PC-3 (cell line): ENCODE measurements around the gene TPM4. TPM values are rescaled to one million over a fixed set of nuclear protein-coding genes. Genes with fewer than 3 reads are reported as not detected.
"Not testable (repeated sequence)": the region's sequence is repeated elsewhere in the genome, so short reads cannot be mapped to it uniquely, and the experiment has no call there.

Experiments
- ATAC-seq: fragments of 200-7000 bp; cut with Tn5 transposase; 2 replicates; pipeline ENCODE4 v1.9.1; 2020; ENCODE audit warnings: mild to moderate bottlenecking, moderate library complexity
- BruUV-seq: library from RNA; stranded (reverse); fragments of 400-500 nt; replicated peaks from 2 replicates; lab custom pipeline; 2021; lab: Mats Ljungman, UMichigan
- CTCF ChIA-PET: fragments of 300-600 bp; sonication (Branson Sonifier 250); formaldehyde crosslinking; loops from one replicate; lab custom pipeline; 2022; ENCODE audit warnings: antibody characterized with exemption; lab: Charles Lee
- POLR2A ChIA-PET: fragments of 300-600 bp; sonication (Branson Sonifier 250); formaldehyde crosslinking; loops from one replicate; lab custom pipeline; 2022; ENCODE audit warnings: antibody characterized with exemption; ENCODE audit not compliant: unreplicated experiment; lab: Charles Lee
- DNase-seq: peaks from one replicate; pipeline ENCODE4 v3.0.0-alpha.2; 2015
- H2AFZ ChIP-seq: fragments of 300-600 bp; sonication (generic); 2 replicates; pipeline ENCODE4 v1.6.0; 2016; ENCODE audit warnings: antibody characterized with exemption, low read length
- H3F3A ChIP-seq: fragments of 300-600 bp; sonication (generic); one replicate; pipeline ENCODE4 v1.6.0; 2017; ENCODE audit warnings: antibody characterized with exemption, low read length, control low read depth, mild to moderate bottlenecking; ENCODE audit not compliant: unreplicated experiment
- H3K27ac ChIP-seq: fragments of 300-600 bp; sonication (generic); 2 replicates; pipeline ENCODE4 v1.5.1; 2016; ENCODE audit warnings: mild to moderate bottlenecking, low read length
- H3K27me3 ChIP-seq: fragments of 300-600 bp; sonication (generic); 2 replicates; pipeline ENCODE4 v1.6.1; 2016; ENCODE audit warnings: low read length, mixed read lengths
- H3K36me3 ChIP-seq: fragments of 300-600 bp; sonication (generic); 2 replicates; pipeline ENCODE4 v1.6.1; 2016; ENCODE audit warnings: low read depth, mixed run types, low read length, mixed read lengths
- H3K4me1 ChIP-seq: fragments of 300-600 bp; sonication (generic); 2 replicates; pipeline ENCODE4 v1.5.1; 2016; ENCODE audit warnings: low read length; ENCODE audit not compliant: insufficient read depth
- H3K4me2 ChIP-seq: fragments of 300-600 bp; sonication (generic); 2 replicates; pipeline ENCODE4 v1.6.0; 2016; ENCODE audit warnings: low read length
- H3K4me3 ChIP-seq: fragments of 300-600 bp; sonication (generic); 2 replicates; pipeline ENCODE4 v1.5.1; 2016; ENCODE audit warnings: mild to moderate bottlenecking, low read length, mixed read lengths
- H3K79me2 ChIP-seq: fragments of 300-600 bp; sonication (generic); 2 replicates; pipeline ENCODE4 v1.6.1; 2017; ENCODE audit warnings: low read length, mixed read lengths
- H3K9ac ChIP-seq: fragments of 300-600 bp; sonication (generic); 2 replicates; pipeline ENCODE4 v1.6.0; 2016; ENCODE audit warnings: mild to moderate bottlenecking, low read length
- H3K9me2 ChIP-seq: fragments of 300-600 bp; sonication (generic); replicated peaks from 2 replicates; pipeline ENCODE4 v1.6.1; 2016; ENCODE audit warnings: mixed run types, low read length, mixed read lengths
- H3K9me3 ChIP-seq: fragments of 300-600 bp; sonication (generic); 2 replicates; pipeline ENCODE4 v1.6.1; 2016; ENCODE audit warnings: low read length, mixed read lengths
- H4K20me1 ChIP-seq: fragments of 300-600 bp; sonication (generic); 2 replicates; pipeline ENCODE4 v1.6.1; 2016; ENCODE audit warnings: low read length, mixed read lengths
- CTCF ChIP-seq: fragments of 300-600 bp; sonication (generic); conservative IDR thresholded peaks from 2 replicates; pipeline ENCODE4 v1.5.1; 2017; ENCODE audit warnings: antibody characterized with exemption, low read depth, mild to moderate bottlenecking, low read length
- EZH2 ChIP-seq: fragments of 300-600 bp; sonication (generic); IDR thresholded peaks from one replicate; pipeline ENCODE4 v1.6.1; 2017; ENCODE audit warnings: antibody characterized with exemption, mild to moderate bottlenecking, low read length; ENCODE audit not compliant: unreplicated experiment
- EZH2phosphoT487 ChIP-seq: fragments of 300-600 bp; sonication (generic); IDR thresholded peaks from 2 replicates; pipeline ENCODE4 v1.6.1; 2018; ENCODE audit warnings: mild to moderate bottlenecking, antibody characterized with exemption, low read length, borderline replicate concordance
- intact Hi-C: fragments of 100-400 bp; cut with micrococcal nuclease; formaldehyde crosslinking; loops from 2 replicates; pipeline ENCODE4 v1.9.0; 2023
- total RNA-seq: library from RNA; depleted of rRNA; stranded (reverse); fragments of >200 nt; gene quantifications from 2 replicates; pipeline ENCODE4 v1.2.3, GENCODE V29; 2014

The TPM4 gene
- total RNA-seq, 1 experiment from 2014 or later = 135 TPM

- peaks cover 18% of the 10 kb centered on the region for H3K79me2 ChIP-seq
- no peak overlapping the region for H3K27ac ChIP-seq
- H3F3A ChIP-seq = no peaks in the 10 kb centered on the region
- no peaks in the 10 kb centered on the region for H3K27me3 ChIP-seq
- POLR2A ChIA-PET = no interaction called here
- H3K9me2 ChIP-seq = no peaks in the 10 kb centered on the region
- intact Hi-C loops = no loop called here
- no TSS peak for BruUV-seq
- CTCF ChIA-PET = no interaction called here
- no peaks in the 10 kb centered on the region for H3K9me3 ChIP-seq
- TF ChIP-seq EZH2phosphoT487 = no peak
- H3K36me3 ChIP-seq = peaks cover 67% of the 10 kb centered on the region
- no peak overlapping the region for H3K9ac ChIP-seq
- H3K4me3 ChIP-seq = no peak overlapping the region
- no peak overlapping the region for H3K4me2 ChIP-seq
- H4K20me1 ChIP-seq = no peaks in the 10 kb centered on the region
- no peak overlapping the region for H2AFZ ChIP-seq
- H3K4me1 ChIP-seq = peaks cover 4% of the 10 kb centered on the region
- ATAC-seq (no peak; the same call in 1 of the 2 replicates), DNase-seq (peak; percentile 42)
Observed at GRCh38 chr19:16085115-16085514, 8.8 kb downstream of the TPM4 start.

GRCh38 chr19:16087404-16087803, 11.1 kb downstream of the TPM4 start:
- H3K27ac ChIP-seq, H3K9ac ChIP-seq, DNase-seq, H3K9me2 ChIP-seq, H2AFZ ChIP-seq, H3K4me2 ChIP-seq, H3K4me1 ChIP-seq, CTCF ChIA-PET, ATAC-seq, H4K20me1 ChIP-seq, H3K4me3 ChIP-seq, H3K9me3 ChIP-seq, H3F3A ChIP-seq, BruUV-seq, H3K27me3 ChIP-seq, H3K79me2 ChIP-seq, POLR2A ChIA-PET, intact Hi-C loops: not testable (repeated sequence)
- peaks cover 63% of the 10 kb centered on the region for H3K36me3 ChIP-seq

DNA sequence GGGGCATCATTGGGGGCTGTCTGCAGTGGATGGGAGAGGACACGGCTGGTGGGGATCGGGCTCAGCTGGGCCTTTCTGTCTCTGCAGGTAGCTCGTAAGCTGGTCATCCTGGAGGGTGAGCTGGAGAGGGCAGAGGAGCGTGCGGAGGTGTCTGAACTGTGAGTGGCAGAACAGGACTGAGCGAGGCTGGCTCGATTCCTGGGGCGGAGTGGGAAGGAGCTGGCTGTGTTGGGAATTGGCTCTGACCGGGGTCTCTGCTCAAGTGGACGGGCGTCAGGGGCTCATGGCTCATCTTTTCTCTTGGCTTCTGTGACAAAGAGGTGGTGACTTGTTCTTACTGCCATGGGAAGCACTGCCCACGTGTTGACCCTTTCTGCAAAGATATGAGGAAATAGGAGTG, 11.6 kb downstream of the TPM4 start:
- no TSS peak for BruUV-seq
- Histone ChIP-seq H3K4me1 (peaks cover 2% of the 10 kb centered on the region), H2AFZ (no peak overlapping the region), H3K9ac (no peak overlapping the region), H3K36me3 (peaks cover 63% of the 10 kb centered on the region), H3K79me2 (no peaks in the 10 kb centered on the region), H3K9me2 (no peaks in the 10 kb centered on the region), H3K9me3 (no peaks in the 10 kb centered on the region), H3F3A (no peaks in the 10 kb centered on the region), H4K20me1 (no peaks in the 10 kb centered on the region), H3K4me3 (no peak overlapping the region), H3K4me2 (no peak overlapping the region), H3K27me3 (no peaks in the 10 kb centered on the region), H3K27ac (no peak overlapping the region)
- intact Hi-C loops = no loop called here
- CTCF ChIA-PET = no interaction called here
- POLR2A ChIA-PET = no interaction called here
- no peak for TF ChIP-seq EZH2
- TF ChIP-seq EZH2phosphoT487 = no peak
- no peak for TF ChIP-seq CTCF
- DNase-seq (no peak), ATAC-seq (no peak)

- CTCF ChIA-PET = interaction anchor here (0.6 kb wide), 1 partner anchor 66 kb away, joined by 3 read pairs; no protein-coding TSS in a partner anchor
- H3K79me2 ChIP-seq = no peaks in the 10 kb centered on the region
- H3K4me2 ChIP-seq = no peak overlapping the region
- no peak for DNase-seq
- intact Hi-C loops = no loop called here
- H3K4me3 ChIP-seq = no peak overlapping the region
- H3K36me3 ChIP-seq = peaks cover 63% of the 10 kb centered on the region
- no peaks in the 10 kb centered on the region for H3K9me2 ChIP-seq
- H3K9ac ChIP-seq = no peak overlapping the region
- ATAC-seq = no peak
- no peaks in the 10 kb centered on the region for H3K9me3 ChIP-seq
- no peaks in the 10 kb centered on the region for H4K20me1 ChIP-seq
- no peak for TF ChIP-seq EZH2phosphoT487
- TF ChIP-seq CTCF = peak; percentile 42
- H3F3A ChIP-seq = no peaks in the 10 kb centered on the region
- no peaks in the 10 kb centered on the region for H3K27me3 ChIP-seq
- peaks cover 7% of the 10 kb centered on the region for H3K4me1 ChIP-seq
- POLR2A ChIA-PET = no interaction called here
- no peak overlapping the region for H3K27ac ChIP-seq
- BruUV-seq = no TSS peak
- no peak overlapping the region for H2AFZ ChIP-seq
Observed at GRCh38 chr19:16088351-16089009, 12.2 kb downstream of the TPM4 start.
